T follicular helper cell (primary cell): Measurements from ENCODE around the gene KIRREL3.

ENCODE experiments used
- DNase-seq: peaks from one replicate; pipeline ENCODE4 v3.0.0-alpha.2; 2020; ENCODE audit warnings: low read depth

Gene KIRREL3

DNA sequence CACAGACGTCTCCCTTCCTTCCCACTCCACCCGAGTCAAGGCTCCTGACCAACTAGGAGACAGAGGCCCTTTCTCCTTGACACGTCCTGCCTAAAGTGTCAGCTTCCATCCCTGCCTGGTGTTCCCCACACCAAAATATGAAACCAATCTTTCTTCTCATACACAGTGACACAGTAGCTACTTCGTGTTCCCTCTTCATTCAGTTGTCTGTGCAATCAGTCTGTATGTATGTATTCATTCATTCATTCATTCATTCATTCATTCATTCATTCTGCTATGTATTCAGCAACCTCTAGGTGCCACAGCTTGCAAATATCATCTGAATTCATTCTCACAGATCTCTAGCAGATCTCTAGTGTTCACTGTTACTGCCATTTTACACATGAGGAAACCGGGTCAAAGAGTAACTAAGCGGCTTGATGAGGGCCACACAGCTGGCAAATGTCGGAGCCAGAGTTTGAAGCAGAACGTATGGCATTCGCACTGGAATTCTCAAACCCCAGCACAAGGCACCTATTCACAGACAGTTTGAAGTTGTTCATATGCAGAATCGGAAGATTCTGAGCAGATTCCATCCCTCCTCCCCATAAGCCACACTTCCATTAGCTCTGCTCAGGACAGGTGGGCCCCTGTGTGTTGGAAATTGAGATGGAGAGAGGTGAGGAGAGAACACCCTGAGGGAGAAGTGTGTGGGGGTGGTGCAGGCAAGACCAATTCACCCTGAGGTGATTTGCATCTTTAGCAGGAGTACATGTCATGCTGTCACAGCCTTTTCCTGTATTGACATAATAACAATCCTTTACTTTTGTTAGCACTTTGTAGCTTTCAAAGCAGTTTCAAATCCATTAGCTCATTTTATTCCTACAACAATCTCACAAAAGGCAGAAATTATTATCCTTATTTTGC lies 369.4 kb downstream of the KIRREL3 start:
- DNase-seq: no peak

- no peak for DNase-seq
Measured at GRCh38 chr11:126630488-126630887, 370.1 kb downstream of the KIRREL3 start.

- no peak for DNase-seq
Measured at GRCh38 chr11:126628790-126629621, 371.6 kb downstream of the KIRREL3 start.

DNA sequence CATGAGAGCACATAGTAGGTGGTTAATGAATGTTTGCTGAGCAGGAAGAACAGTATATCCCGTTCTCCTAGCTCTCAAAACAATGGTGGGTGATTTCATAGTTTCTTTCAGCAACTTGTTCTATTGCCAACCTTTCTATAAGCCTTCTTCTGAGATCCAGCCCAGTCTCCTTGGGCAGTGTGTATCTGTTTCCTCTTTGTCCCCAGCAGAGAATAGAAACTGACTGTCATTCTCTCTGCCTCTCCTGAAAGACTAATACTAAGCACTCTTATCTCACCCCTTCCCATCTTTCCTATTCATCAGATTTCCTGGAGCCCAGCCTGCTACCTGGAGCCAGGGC lies 372.1 kb downstream of the KIRREL3 start:
- DNase-seq: no peak

GRCh38 chr11:126627421-126627820 lies 373.1 kb downstream of the KIRREL3 start:
- no peak for DNase-seq

GRCh38 chr11:126624506-126624905 lies 376.1 kb downstream of the KIRREL3 start:
- no peak for DNase-seq

GRCh38 chr11:126619516-126619915 lies 381.1 kb downstream of the KIRREL3 start:
- DNase-seq: no peak

GRCh38 chr11:126615845-126616244 lies 384.7 kb downstream of the KIRREL3 start:
- DNase-seq: no peak

- no peak for DNase-seq
Measured at GRCh38 chr11:126613272-126613671, 387.3 kb downstream of the KIRREL3 start.

GRCh38 chr11:126612671-126613070 lies 387.9 kb downstream of the KIRREL3 start:
- no peak for DNase-seq

- no peak for DNase-seq
Measured at GRCh38 chr11:126611438-126611837, 389.1 kb downstream of the KIRREL3 start.

- no peak for DNase-seq
Measured at GRCh38 chr11:126608658-126609057, 391.9 kb downstream of the KIRREL3 start.

GRCh38 chr11:126607776-126608541 lies 392.6 kb downstream of the KIRREL3 start:
- no peak for DNase-seq

- DNase-seq: no peak
Measured at GRCh38 chr11:126607374-126607773, 393.2 kb downstream of the KIRREL3 start.

GRCh38 chr11:126606484-126606883 lies 394.1 kb downstream of the KIRREL3 start:
- DNase-seq: no peak

DNA sequence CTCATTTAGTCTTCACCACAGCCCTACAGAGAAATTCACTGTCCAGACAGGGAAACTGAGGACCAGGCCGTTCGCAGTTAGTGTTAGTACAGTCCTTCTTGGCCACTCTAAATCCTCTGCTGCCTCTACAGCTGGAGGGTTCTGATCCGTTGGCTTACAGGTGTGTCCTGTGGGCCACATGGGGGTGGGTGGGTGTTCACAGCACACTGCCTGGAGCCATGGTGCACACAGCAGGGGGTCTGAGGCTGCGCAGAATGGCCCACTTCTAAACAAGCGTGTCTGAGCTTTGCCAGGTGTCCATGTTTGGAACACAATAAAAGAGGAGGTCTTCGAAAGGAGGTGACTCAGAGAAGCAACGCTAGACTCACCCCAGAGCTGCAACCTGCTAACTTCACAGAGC lies 396.1 kb downstream of the KIRREL3 start:
- no peak for DNase-seq

- no peak for DNase-seq
Measured at GRCh38 chr11:126603486-126603885, 397.1 kb downstream of the KIRREL3 start.

DNA sequence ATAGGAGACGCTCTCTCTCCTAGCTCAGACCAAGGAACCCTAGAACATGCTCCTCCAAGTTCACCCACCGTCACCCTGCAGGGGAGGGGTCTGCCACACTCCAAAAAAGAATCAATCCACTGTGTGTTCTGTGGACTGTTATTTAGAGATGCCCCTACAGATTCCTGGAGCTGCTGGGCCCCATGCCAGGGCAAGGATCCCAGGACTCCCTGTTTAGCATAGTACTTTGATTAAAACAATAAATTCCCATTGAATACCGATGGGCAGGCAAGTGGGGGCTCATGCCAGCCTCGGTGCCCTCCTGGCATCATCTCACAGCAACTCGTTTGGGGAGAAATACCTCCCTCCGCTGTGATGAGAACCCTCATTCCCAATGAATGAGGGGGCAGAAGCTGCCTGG lies 397.6 kb downstream of the KIRREL3 start:
- no peak for DNase-seq

GRCh38 chr11:126602349-126602940 lies 398.1 kb downstream of the KIRREL3 start:
- no peak for DNase-seq

DNA sequence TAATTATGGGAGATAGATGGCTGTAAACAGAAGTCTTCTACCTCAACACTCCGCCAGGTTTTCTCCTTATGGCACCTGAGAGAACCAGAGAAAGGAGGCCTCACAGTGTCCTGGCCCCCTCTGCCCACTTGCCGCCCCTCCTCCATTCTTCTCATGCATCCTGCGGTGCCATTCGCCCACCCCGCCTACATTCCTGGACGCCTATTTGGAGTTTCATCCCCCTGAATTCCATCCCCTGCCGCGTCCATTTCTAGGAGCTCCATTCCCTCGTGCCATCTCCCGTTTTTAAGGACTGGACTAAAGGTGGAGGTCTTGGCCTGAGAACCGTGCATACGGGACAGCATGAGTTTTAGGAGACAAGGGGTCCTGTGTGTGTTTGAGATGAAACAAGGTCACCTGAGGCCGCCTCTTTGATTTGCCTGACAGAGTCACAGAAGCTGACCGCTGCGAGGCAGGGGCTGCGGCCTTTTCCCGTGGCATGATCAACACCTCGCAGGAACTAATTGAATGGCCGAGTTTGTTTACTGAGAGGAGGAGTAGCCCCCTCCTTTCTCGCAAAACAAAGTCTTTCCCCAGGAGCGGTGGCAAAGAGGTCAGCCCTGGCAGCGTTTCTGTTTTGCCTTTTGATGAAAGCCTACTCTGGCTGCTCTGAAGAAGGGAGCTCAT lies 398.9 kb downstream of the KIRREL3 start:
- no peak for DNase-seq

GRCh38 chr11:126601136-126601535 lies 399.4 kb downstream of the KIRREL3 start:
- DNase-seq: no peak
